GM18951 (cell line): ENCODE results near the gene C16orf74.

Source experiments
- POLR2A ChIP-seq: IDR thresholded peaks from 4 replicates; pipeline ENCODE4 v1.6.1; 2011; ENCODE audit warnings: mild to moderate bottlenecking; ENCODE audit not compliant: insufficient read length, insufficient read depth; ENCODE audit errors: extremely low read depth
- in situ Hi-C: fragments of 300-500 bp; cut with MboI; formaldehyde crosslinking; loops from one replicate; pipeline ENCODE4 v1.12.0; 2022; ENCODE audit warnings: low sequenced_read_pairs, mixed read lengths, inconsistent platforms; ENCODE audit not compliant: unreplicated experiment

The C16orf74 gene

GRCh38 chr16:85765767-85766166 is 14.9 kb upstream of the C16orf74 start:
- in situ Hi-C loops = no loop called here
- no peak for TF ChIP-seq POLR2A

- in situ Hi-C loops = no loop called here
- TF ChIP-seq POLR2A = no peak
These were observed 14.3 kb upstream of the C16orf74 start for GRCh38 chr16:85765211-85765610.

GRCh38 chr16:85763616-85764015 is 12.7 kb upstream of the C16orf74 start:
- in situ Hi-C loops = no loop called here
- TF ChIP-seq POLR2A = no peak

GRCh38 chr16:85762970-85763369 is 12.1 kb upstream of the C16orf74 start:
- TF ChIP-seq POLR2A = no peak
- in situ Hi-C loops = no loop called here

- in situ Hi-C loops = no loop called here
- TF ChIP-seq POLR2A = no peak
These were observed 11.0 kb upstream of the C16orf74 start for GRCh38 chr16:85761861-85762260.

GRCh38 chr16:85759631-85760419 is 8.9 kb upstream of the C16orf74 start:
- no peak for TF ChIP-seq POLR2A
- in situ Hi-C loops = no loop called here

- in situ Hi-C loops = no loop called here
- no peak for TF ChIP-seq POLR2A
These were observed 8.2 kb upstream of the C16orf74 start for GRCh38 chr16:85759136-85759535.

GRCh38 chr16:85757341-85757822 is 6.5 kb upstream of the C16orf74 start:
- in situ Hi-C loops = no loop called here
- TF ChIP-seq POLR2A = no peak

GRCh38 chr16:85755929-85756768 is 5.3 kb upstream of the C16orf74 start:
- in situ Hi-C loops = no loop called here
- TF ChIP-seq POLR2A = no peak

- in situ Hi-C loops = no loop called here
- no peak for TF ChIP-seq POLR2A
These were observed 3.5 kb upstream of the C16orf74 start for GRCh38 chr16:85754413-85754812.

- TF ChIP-seq POLR2A = no peak
- in situ Hi-C loops = no loop called here
These were observed 3.1 kb upstream of the C16orf74 start for GRCh38 chr16:85753976-85754375.

GRCh38 chr16:85753559-85753958 is 2.7 kb upstream of the C16orf74 start:
- TF ChIP-seq POLR2A = no peak
- in situ Hi-C loops = no loop called here

- no peak for TF ChIP-seq POLR2A
- in situ Hi-C loops = no loop called here
These were observed 1.9 kb upstream of the C16orf74 start for GRCh38 chr16:85752511-85753420.
